ENCODE measurements around the gene TSPAN12. TPM values are rescaled to one million over a fixed set of nuclear protein-coding genes. Genes with fewer than 3 reads are reported as not detected.

Gene TSPAN12
- total and polyA plus RNA-seq, 12 donors = 9.4 to 166 (median 80.6) TPM

DNA sequence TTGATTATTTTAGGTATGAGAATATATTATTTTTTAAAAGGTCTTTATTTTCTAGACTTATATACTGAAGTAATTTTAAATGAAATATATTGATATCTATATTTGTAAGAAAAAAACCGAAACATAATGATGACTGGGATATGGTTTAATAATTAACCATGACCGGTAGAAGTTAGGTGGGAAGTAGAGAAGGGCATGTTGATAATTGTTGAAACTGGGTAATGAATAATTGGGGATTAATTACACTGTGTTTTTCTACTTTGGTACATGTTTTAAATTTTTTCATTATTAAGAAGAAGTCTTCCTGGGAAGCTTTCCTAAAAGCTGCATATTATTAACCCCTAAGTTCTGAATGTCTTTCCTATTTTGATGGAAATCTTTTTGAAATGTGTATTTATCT, 16.3 kb downstream of the TSPAN12 start:
- Histone ChIP-seq H3K27ac (no peak overlapping the region), H3K27me3 (no peaks in the 10 kb centered on the region), H3K4me1 (replicated peaks in 1 of 2) (no peaks in the 10 kb centered on the region), H3K36me3 (replicated peaks in 1 of 2) (no peaks in the 10 kb centered on the region), H3K9me3 (replicated peaks in 1 of 3) (no peaks in the 10 kb centered on the region), H3K4me3 (no peak overlapping the region)
- intact Hi-C loops (cut with DNase I) = no loop called here
- TF ChIP-seq POLR2A (IDR thresholded peaks at IDR 0.05) = no peak
- TF ChIP-seq, protein P1, sequence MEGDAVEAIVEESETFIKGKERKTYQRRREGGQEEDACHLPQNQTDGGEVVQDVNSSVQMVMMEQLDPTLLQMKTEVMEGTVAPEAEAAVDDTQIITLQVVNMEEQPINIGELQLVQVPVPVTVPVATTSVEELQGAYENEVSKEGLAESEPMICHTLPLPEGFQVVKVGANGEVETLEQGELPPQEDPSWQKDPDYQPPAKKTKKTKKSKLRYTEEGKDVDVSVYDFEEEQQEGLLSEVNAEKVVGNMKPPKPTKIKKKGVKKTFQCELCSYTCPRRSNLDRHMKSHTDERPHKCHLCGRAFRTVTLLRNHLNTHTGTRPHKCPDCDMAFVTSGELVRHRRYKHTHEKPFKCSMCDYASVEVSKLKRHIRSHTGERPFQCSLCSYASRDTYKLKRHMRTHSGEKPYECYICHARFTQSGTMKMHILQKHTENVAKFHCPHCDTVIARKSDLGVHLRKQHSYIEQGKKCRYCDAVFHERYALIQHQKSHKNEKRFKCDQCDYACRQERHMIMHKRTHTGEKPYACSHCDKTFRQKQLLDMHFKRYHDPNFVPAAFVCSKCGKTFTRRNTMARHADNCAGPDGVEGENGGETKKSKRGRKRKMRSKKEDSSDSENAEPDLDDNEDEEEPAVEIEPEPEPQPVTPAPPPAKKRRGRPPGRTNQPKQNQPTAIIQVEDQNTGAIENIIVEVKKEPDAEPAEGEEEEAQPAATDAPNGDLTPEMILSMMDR (IDR thresholded peaks at IDR 0.05) = no peak
- DNase-seq = no peak
- WGBS, 4 donors = 82 to 92% (median 90%) methylated on average over 2 of the region's 2 CpGs

- no peak overlapping the region for H3K27ac ChIP-seq
- TF ChIP-seq POLR2A (IDR thresholded peaks at IDR 0.05) = no peak
- TF ChIP-seq, protein P1 (IDR thresholded peaks at IDR 0.05) = no peak
- H3K27me3 ChIP-seq = no peaks in the 10 kb centered on the region
- H3K9me3 ChIP-seq (replicated peaks in 1 of 3) = no peaks in the 10 kb centered on the region
- intact Hi-C loops (cut with DNase I) = no loop called here
- no peak overlapping the region for H3K4me3 ChIP-seq
- DNase-seq = no peak
- H3K36me3 ChIP-seq (replicated peaks in 1 of 2) = no peaks in the 10 kb centered on the region
- no peaks in the 10 kb centered on the region for H3K4me1 ChIP-seq (replicated peaks in 1 of 2)
- WGBS, 4 donors = 73 to 82% (median 77%) methylated on average over 6 of the region's 6 CpGs
Measured at GRCh38 chr7:120838281-120838682, 19.7 kb downstream of the TSPAN12 start.

DNA sequence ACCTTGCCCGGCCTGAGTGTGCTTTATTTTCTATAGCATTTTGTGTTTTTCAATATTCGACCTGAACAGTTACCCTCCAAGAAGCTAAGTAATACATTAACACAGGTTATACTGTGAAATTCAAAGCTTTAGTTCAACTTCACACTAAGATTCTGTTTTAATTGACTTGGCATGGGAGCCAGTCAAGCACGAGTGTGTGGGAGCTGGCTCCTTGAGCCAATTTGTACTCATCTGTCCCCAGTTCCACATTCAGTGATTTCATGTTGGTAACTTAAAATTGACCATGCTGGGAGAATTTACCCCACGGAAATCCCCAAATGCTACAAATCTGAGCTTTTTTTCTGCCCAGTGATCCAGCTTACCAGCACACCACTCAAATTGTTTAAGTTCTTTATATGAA, 20.3 kb downstream of the TSPAN12 start:
- intact Hi-C loops (cut with DNase I) = no loop called here
- WGBS, 4 donors = 86 to 98% (median 92%) methylated on average over 4 of the region's 4 CpGs
- Histone ChIP-seq H3K4me1 (replicated peaks in 1 of 2) (no peaks in the 10 kb centered on the region), H3K9me3 (replicated peaks in 1 of 3) (no peaks in the 10 kb centered on the region), H3K27ac (no peak overlapping the region), H3K27me3 (no peaks in the 10 kb centered on the region), H3K4me3 (no peak overlapping the region), H3K36me3 (replicated peaks in 1 of 2) (no peaks in the 10 kb centered on the region)
- TF ChIP-seq, protein P1 (IDR thresholded peaks at IDR 0.05) = no peak
- no peak for TF ChIP-seq POLR2A (IDR thresholded peaks at IDR 0.05)
- DNase-seq = no peak

GRCh38 chr7:120836556-120837115, 21.3 kb downstream of the TSPAN12 start:
- WGBS, 4 donors = 82 to 93% (median 90%) methylated on average over 1 of the region's 1 CpG
- Histone ChIP-seq H3K27me3 (no peaks in the 10 kb centered on the region), H3K36me3 (replicated peaks in 1 of 2) (no peaks in the 10 kb centered on the region), H3K4me1 (replicated peaks in 1 of 2) (no peaks in the 10 kb centered on the region), H3K9me3 (replicated peaks in 1 of 3) (no peaks in the 10 kb centered on the region), H3K4me3 (no peak overlapping the region), H3K27ac (no peak overlapping the region)
- intact Hi-C loops (cut with DNase I) = no loop called here
- TF ChIP-seq POLR2A (IDR thresholded peaks at IDR 0.05) = no peak
- TF ChIP-seq, protein P1 (IDR thresholded peaks at IDR 0.05) = no peak
- DNase-seq = no peak

All from adrenal gland (tissue), 12 donors.